ENCODE data around the gene AMHR2.
"Not testable (repeated sequence)": the region's sequence is repeated elsewhere in the genome, so short reads cannot be mapped to it uniquely, and the experiment has no call there.

Gene AMHR2

DNA sequence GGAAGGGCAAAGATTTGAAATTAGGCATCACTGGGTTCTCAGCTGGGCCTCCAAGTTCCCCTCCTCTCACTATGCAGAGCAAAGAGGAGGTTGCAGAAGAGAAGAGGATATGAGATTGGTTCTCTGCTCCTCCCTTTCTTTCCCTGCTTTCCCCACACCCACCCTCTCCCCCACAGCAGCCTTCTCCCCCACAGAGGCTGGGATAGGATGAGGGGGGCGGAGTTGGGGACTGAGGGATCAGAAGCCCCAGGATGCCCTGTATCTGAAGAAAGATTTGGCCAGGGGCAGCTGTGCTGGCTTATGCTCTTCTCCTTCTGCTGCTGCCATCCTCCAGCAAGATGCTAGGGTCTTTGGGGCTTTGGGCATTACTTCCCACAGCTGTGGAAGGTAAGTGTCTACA lies at the start of gene AMHR2:
TSS of gene AMHR2 (plus strand) at position 259 of the 400 bp plus-strand sequence. CDS start at position 339, 80 bp downstream.
- DNase-seq (ENCODE audit: low read depth) = no peak

DNA sequence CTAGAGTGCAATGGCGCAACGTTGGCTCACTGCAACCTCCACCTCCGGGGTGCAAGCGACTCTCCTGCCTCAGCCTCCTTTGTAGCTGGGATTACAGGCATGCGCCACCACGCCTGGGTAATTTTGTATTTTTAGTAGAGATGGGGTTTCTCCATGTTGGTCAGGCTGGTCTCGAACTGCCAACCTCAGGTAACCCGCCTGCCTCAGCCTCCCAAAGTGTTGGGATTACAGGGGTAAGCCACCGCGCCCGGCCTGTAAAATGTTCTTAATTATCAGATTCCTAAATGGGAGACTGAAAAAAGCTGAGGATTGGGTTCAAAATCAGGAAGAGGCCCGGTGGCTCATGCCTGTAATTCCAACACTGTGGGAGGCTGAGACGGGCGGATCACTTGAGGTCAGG lies 49.4 kb upstream of the AMHR2 start:
- not testable (repeated sequence) for DNase-seq (ENCODE audit: low read depth)

DNA sequence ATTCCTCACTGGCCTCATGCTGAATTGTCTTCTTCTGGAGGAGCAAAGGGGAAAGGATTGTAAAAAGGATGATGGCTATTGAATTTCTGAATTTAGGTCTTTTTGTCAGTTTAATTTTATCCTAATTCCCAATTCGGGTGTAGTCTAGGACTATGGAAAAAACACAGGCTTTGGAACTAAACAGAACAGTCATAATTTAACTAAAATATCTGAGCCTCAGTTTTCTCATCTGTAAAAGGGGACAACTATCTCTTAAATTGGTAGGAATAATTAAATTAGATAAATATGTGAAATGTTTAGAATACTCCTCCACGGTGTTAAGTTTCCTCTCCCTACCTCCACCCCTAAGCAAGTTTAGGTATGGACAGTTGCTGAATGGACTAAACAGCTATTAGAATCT lies 46.9 kb upstream of the AMHR2 start:
- no peak for DNase-seq (ENCODE audit: low read depth)

DNA sequence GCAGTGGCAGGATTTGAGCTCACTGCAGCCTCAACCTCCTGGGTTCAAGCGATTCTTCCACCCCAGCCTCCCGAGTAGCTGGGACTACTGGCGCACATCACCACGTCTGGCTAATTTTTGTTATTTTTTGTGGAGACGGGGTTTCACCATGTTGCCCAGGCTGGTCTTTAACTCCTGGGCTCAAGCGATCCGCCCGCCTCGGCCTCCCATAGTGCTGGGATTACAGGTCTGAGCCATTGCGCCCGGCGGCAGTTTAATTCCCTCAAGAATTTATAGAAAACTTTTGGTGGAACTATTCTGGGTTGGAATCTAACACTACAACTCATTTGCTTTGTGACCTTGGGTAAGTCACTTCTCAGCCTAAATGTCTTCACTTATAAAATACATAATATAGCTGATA lies 45.4 kb upstream of the AMHR2 start:
- DNase-seq (ENCODE audit: low read depth) = no peak

DNA sequence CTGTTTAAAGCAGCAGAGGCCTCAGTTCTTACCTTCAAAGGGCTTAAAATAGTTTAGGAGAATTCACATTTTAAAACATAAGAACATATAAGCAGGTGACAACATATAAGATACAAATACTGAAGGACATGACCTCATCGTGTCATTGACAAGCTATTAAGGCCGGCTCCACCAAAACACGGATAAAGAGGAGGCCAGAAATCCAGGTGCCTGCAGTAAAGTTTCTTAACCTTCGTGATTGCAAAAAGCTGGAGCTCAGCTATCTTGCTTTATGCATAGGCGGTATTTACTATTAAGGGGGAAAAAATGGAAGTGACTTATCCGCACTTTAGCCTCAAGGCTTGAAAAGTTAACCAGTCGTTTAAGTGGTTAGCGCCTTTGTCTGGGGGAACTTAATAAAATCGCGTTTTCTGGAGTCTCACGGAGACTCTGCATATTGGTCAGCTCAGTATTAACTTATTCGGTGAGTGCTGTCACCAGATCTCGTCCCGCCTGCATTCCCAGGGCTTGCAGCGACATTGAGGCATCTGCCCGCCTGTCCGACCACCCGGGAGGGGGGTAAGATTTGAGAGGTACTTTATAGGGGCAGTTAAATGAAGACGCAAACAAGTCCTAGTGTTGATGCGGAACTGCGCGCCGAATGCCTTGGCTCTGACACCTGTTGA lies 44.8 kb upstream of the AMHR2 start:
- DNase-seq (ENCODE audit: low read depth) = no peak

DNA sequence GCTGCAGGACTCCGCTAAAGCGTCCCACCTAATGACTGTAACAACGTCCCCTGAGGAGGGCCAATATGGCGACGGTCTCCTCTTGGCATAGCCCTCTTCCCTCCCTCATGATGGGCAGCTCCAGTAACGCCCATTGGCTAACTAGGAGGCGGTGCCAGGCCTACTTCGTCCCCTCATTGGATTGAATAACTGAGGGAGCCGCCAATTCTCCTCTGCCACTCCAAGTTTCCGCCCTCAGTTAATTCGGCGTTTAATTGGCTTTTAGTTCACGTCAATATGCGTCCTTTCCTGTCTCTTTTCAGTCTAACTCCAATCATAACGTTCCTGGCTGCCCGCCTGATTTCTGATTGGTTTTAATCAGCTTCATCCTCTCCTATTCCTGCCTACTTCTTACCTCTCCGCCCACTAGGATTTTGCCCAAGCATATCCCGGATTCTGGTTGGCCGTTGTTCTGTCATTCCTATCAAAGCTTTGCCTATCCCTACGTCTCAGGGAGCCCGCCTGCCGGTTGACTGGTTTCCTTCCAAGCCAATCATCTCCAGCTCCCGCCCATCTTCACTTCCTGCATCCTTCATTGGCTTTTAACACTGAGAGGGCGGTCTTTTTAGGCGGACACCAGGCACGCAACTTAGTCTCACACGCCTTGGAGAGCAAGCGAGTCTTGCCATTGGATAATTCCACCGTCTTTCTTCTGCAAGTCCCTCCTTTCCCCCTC lies 44.1 kb upstream of the AMHR2 start:
- DNase-seq (ENCODE audit: low read depth) = peak; percentile 80

DNA sequence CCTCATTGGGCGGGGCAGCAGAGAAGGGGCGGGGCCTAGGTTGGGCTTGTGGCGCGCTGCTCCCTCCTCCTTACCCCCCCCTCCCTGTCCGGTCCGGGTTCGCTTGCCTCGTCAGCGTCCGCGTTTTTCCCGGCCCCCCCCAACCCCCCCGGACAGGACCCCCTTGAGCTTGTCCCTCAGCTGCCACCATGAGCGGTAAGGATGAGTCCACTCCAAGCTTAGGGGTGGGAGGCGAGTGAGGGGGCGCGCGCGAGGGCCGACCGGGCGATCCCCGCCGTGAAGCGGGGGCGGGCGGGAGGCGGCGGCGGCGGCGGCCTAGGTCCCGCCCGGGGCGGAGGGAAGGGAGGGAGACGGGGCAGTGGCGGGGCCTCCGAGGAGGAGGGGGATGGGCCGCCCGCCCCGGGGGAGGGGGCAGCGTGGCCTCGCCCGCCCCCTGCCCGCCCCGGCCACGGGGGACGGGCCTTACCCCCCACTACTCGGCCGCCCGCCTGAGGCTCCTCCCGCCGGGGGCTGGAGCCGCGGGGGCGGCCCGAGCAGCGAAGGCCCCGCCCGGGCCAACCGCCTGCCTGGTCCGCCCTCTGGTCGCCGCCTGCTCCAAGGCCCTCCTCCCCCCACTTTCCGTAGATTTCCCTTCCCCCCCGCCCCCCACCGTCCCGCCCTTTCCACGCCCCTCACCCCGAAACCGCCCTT lies 43.4 kb upstream of the AMHR2 start, which contains the start of gene SP1:
TSS of gene SP1 (plus strand) at position 73 of the 690 bp plus-strand sequence. CDS start at position 189, 116 bp downstream.
- DNase-seq (ENCODE audit: low read depth) = peak; percentile 97

DNA sequence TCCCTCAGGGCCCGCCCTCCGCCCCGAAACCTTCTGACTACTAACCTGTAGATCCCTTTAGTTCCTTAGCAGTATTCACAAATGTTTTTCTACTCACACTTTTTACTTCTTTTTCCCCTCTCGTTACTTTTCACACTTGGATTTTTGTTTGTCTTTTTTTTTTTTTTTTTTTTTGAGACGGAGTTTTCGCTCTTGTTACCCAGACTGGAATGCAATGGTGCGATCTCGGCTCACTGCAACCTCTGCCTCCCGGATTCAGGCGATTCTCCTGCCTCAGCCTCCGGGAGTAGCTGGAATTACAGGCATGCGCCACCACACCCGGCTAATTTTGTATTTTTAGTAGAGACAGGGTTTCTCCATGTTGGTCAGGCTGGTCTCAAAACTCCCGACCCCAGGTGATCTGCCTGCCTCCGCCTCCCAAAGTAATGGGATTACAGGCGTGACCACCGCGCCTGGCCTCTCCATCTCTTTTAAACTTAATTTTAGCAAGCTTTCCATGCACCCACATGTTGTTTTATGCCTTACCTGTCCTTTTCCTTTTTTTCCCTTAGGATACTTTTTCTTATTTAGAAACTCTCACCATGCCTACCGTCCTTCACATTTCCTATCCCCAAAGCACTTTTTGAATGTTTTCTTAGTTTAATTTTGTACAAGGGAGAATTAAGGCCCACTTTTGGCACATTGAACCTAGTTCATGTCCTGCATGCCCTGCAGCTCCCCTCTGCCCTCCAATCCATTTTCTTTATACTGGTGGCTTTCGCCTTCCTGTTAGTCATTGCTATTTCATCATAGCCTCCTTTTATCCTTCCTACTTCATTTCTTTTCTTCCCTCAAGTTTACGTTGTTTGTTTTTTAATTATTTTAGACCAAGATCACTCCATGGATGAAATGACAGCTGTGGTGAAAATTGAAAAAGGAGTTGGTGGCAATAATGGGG lies 42.6 kb upstream of the AMHR2 start:
- no peak for DNase-seq (ENCODE audit: low read depth)

DNA sequence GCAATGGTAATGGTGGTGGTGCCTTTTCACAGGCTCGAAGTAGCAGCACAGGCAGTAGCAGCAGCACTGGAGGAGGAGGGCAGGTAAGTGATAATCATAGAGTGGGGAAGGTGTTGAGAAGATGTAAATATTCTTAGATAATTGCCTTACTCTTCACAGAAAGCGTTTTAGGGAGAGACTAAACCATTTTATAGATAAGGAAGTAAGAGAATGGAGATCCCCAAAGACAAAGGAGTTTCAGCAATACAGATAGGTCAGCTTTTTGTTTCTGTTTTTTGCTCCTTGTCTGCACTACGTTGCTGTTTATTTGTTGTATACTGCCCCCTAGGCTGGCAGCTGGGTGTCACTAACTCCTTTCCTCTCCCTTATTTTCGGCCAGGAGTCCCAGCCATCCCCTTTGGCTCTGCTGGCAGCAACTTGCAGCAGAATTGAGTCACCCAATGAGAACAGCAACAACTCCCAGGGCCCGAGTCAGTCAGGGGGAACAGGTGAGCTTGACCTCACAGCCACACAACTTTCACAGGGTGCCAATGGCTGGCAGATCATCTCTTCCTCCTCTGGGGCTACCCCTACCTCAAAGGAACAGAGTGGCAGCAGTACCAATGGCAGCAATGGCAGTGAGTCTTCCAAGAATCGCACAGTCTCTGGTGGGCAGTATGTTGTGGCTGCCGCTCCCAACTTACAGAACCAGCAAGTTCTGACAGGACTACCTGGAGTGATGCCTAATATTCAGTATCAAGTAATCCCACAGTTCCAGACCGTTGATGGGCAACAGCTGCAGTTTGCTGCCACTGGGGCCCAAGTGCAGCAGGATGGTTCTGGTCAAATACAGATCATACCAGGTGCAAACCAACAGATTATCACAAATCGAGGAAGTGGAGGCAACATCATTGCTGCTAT lies 41.7 kb upstream of the AMHR2 start:
- no peak for DNase-seq (ENCODE audit: low read depth)

DNA sequence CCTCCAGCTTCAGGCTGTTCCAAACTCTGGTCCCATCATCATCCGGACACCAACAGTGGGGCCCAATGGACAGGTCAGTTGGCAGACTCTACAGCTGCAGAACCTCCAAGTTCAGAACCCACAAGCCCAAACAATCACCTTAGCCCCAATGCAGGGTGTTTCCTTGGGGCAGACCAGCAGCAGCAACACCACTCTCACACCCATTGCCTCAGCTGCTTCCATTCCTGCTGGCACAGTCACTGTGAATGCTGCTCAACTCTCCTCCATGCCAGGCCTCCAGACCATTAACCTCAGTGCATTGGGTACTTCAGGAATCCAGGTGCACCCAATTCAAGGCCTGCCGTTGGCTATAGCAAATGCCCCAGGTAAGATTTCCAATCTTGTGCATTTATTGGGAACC lies 40.4 kb upstream of the AMHR2 start:
- DNase-seq (ENCODE audit: low read depth) = no peak

DNA sequence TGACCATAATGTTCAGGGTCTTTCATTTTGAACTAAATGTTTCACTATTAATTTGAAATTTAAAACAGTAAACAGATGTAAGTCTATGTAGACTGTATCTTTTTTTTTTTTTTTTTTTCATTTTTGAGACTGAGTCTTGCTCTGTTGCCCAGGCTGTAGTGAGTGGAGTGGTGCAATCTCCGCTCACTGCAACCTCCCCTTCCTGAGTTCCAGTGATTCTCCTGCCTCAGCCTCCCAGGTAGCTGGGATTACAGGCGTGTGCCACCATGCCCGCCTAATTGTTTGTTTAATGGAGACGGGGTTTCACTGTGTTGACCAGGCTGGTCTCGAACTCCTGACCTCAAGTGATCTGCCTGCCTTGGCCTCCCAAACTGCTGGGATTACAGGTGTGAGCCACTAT lies 37.3 kb upstream of the AMHR2 start:
- not testable (repeated sequence) for DNase-seq (ENCODE audit: low read depth)

DNA sequence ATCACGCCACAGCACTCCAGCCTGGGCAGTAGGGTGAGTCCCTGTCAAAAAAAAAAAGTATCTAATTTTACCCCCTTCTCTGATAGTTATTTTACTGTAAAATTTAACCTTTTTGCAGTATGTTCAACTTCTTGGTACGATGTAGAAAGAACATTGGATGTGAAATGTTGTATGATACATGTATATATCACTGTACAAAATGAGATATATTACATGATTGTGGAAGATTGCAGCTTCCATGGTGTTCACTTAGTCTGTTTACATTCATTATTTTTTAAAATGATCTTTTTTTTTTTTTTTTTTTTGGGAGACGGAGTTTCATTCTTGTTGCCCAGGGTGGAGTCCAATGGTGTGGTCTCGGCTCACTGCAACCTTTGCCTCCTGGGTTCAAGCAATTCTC lies 34.7 kb upstream of the AMHR2 start:
- DNase-seq (ENCODE audit: low read depth) = no peak

DNA sequence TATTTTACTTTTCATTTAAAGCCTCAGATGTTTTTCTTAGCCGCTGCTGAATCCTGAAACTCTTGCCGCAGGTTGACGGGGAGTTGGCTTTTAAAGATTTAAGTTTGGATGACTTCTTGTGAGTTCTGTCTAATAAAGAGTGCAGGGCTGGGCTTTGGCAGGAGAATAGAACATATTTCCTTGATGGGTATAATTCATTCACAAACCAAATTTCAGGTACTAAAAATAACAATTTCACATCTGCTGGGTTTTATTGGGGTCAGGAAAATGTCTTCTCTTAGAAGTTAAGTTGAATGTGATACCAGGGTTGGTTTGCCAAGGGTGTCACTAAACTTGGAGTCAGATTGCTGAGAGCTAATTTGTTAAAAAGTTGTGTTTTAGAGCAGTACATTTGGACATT lies 34.0 kb upstream of the AMHR2 start:
- no peak for DNase-seq (ENCODE audit: low read depth)

DNA sequence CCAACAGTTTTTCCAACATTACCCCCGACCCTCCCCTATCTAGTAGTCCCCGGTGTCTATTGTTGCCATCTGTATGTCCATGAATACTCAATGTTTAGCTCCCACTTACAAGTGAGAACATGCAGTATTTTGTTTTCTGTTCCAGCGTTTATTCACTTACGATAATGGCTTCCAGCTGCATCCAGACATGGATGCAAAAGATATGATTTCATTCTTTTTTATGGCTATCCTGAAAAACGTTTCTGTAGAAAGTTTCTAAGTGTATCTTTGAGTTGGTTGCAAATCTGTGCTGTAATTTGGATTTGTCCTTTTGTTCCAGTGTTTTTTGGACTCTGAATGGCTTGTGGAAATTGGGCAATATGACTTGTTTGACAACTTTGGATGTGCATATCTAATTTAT lies 31.9 kb upstream of the AMHR2 start:
- no peak for DNase-seq (ENCODE audit: low read depth)

DNA sequence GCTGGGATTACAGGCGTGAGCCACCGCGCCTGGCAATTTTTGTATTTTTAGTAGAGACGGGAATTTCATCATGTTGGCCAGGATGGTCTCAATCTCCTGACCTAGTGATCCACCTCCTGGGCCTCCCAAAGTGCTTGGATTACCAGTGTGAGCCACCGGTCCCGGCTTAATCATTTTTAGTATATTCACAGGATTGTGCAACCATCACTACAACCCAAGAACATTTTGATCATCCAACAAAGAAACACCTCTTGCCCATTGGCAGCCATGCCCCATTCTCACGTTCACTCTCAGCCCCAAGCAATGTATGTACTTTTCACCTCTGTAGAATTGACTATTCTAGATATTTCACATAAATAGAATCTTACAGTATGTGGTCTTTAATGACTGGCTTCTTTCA lies 23.8 kb upstream of the AMHR2 start:
- DNase-seq (ENCODE audit: low read depth) = no peak

DNA sequence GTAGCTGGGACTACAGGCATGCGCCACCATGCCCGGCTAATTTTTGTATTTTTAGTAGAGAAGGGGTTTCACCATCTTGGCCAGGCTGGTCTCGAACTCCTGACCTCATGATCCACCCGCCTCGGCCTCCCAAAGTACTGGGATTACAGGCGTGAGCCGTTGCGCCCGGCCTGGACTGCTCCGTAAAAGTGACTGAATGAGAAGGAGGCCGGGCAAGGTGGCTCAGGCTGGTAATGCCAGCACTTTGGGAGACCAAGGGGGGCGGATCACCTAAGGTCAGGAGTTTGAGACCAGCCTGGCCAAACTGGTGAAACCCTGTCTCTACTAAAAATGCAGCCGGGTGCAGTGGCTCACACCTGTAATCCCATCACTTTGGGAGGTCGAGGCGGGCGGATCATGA lies 21.3 kb upstream of the AMHR2 start:
- DNase-seq (ENCODE audit: low read depth) = not testable (repeated sequence)

DNA sequence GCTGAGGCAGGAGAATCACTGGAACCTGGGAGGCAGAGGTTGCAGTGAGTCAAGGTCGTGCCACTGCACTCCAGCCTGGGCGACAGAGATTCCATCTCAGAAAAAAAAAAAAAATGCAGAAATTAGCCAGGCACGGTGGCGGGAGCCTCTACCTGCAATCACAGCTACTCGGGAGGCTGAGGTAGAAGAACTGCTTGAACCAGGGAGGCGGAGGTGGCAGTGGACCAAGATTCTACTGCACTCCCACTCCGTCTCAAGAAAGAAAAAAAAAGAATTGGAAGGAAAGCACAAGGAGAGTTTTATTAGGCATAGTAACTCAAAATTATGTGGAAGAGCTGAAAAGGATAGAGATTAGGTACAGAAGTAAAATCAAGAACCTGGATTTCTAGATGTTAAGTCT lies 20.8 kb upstream of the AMHR2 start:
- no peak for DNase-seq (ENCODE audit: low read depth)

DNA sequence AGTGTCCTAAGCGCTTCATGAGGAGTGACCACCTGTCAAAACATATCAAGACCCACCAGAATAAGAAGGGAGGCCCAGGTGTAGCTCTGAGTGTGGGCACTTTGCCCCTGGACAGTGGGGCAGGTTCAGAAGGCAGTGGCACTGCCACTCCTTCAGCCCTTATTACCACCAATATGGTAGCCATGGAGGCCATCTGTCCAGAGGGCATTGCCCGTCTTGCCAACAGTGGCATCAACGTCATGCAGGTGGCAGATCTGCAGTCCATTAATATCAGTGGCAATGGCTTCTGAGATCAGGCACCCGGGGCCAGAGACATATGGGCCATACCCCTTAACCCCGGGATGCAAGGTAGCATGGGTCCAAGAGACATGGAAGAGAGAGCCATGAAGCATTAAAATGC lies 12.7 kb upstream of the AMHR2 start:
- no peak for DNase-seq (ENCODE audit: low read depth)

DNA sequence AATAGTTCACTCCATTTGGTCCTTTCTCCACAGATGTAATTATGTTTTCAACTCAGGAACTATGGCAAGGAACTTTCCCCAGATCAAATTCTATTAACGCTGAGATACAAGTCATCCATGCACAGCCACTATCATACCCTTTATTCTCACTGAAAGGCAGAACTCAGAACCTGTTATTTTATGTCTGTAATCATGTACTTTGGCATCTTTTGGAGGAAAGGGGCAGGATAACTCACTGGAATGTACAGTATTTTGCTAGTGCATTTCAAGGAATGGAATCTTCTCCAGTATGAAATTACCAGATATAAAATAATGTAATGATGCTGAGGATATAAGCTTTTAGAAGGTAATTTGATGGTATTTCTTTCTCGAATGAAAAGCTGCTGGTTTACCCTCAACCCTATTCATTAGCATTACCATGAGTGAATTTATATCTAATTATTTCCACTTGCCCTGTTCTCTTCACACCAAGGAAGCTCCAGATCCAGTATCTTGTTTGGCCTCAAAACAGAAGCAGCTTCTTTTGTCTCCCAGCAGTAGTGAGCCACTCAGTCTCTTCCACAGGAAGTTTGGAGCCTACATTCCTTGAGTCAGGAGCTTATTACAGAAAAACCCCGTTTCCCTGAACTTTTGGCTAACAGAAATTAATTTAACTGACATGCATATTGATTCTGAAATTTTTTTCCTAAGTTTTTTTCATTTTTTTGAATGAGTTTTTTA lies 10.0 kb upstream of the AMHR2 start:
- DNase-seq (ENCODE audit: low read depth) = no peak

DNA sequence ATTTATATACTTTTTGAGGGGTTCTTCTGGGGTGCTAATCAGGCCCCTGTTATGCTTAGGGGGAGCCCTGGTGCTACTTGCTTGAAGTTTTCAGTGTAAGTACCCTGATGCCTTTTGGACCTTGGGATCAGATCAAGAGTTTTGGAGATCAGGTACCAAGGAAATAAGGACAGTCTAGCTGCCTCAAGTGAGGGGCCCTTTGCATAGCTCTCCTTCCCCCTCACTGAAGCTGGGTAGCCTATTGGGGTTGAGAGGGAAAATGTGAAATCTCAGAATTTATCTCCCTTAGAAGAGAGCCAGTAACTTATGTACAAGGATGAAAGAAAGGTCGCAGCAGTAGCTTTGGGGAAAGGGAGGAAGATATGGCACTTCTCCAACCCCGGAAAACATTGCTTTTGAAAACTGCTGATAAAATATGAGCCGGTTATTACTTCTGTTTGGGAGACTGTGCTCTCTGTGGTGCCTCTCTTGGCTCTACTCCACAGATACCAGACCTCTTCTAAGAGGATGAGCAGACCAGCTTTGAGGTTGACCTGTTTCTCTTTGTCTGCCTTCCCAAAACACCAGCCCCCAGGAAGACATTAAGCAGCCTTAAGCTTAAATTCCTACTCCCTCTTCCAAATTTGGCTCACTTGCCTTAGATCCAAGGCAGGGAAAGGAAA lies 8.8 kb upstream of the AMHR2 start:
- DNase-seq (ENCODE audit: low read depth) = no peak
